Loucy (cell line): ENCODE measurements around the gene FCHSD2.

Experiments
- CTCF ChIP-seq: fragments of 200-600 bp; sonication (generic); conservative IDR thresholded peaks from 2 replicates; pipeline ENCODE4 v1.5.1; 2014; ENCODE audit warnings: mild to moderate bottlenecking, antibody characterized with exemption, low read length
- EZH2phosphoT487 ChIP-seq: fragments of 200-600 bp; IDR thresholded peaks from 2 replicates; pipeline ENCODE4 v1.6.1; 2018; ENCODE audit warnings: antibody characterized with exemption, mild to moderate bottlenecking, moderate library complexity, borderline replicate concordance

DNA sequence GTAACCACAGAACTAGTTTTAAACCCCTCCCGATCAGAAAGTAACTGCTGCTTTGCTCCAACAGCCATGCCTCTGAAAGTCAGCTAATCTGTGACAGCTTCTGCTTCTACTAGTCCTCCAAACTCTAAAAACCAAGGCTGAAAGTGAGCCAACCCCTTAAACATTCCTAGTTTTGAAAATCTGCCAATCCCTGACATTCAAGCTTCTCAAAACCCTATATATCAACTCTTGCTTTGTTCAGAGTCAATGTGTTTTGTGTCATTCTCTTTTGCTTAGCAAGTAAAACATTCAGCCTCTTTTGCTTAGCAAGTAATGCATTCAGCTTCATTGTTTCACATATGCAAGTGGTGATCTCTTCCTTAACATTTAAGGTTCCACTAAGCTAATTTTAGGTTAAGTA is 271.0 kb downstream of the FCHSD2 start:
- no peak for TF ChIP-seq CTCF
- TF ChIP-seq EZH2phosphoT487, result no peak
